Heart left ventricle (tissue), 13 donors: Measurements from ENCODE around the gene TAT.

Experiments
- CTCF ChIP-seq, 12 donors: fragments of 200-600 bp; sonication (generic) in 4 of 12; IDR thresholded peaks; one replicate each; pipeline versions ENCODE4 v1.5.0 to v1.8.0; 2018 to 2022; ENCODE audit warnings: antibody characterized with exemption in 12 of 12, mild to moderate bottlenecking in 5 of 12
- POLR2A ChIP-seq, 2 donors: fragments of 450-650 bp; IDR thresholded peaks; one replicate each; pipeline ENCODE4 v1.6.1; 2017; ENCODE audit warnings: antibody characterized with exemption in 2 of 2, mild to moderate bottlenecking in 2 of 2, moderate library complexity in 2 of 2
- donor health status: ischemic (EF 13 %, LVEDD 7.1; RV severe dilation, severe dysfunction).
- donor health status: DM: no; HTN: yes; CAD: no.
- donor health status: DM: no; HTN: no; CAD: no.
- donor health status: ischemic (EF 25% LVEDD 6.9; RV normal size, moderate dysfunction).
- donor health status: ischemic (EF 25% LVEDD 5.7; RV mildly dilated, moderate dysfunction).
- donor health status: ischemic (EF 35%, LVEDD 5.7; RV mildly dilated, moderate dysfunction).
- donor health status: nonischemic (EF 11% LVEDD 7.7; RV severe dilation, severe dysfunction).
- donor health status: DM: yes; HTN: yes; CAD: no.
- donor health status: PGD.
- donor health status: ischemic (EF 29% LVEDD 5.4; RV normal size, mild dysfunction).
- donor health status: nonischemic (EF 23%, LVEDD 6.1; RV moderate dilation, normal function).

GRCh38 chr16:71526111-71526631 lies 50.7 kb downstream of the TAT start, which contains the start of gene CHST4:
- TF ChIP-seq CTCF (IDR thresholded peaks at IDR 0.05) (no peak), POLR2A (IDR thresholded peaks at IDR 0.05) (no peak)
